ENCODE data around the gene PEX11G. TPM values are rescaled to one million over a fixed set of nuclear protein-coding genes. Genes with fewer than 3 reads are reported as not detected.

Gene PEX11G
- total RNA-seq, 1 experiment from 2014 or later, result 4.3 TPM

- no peaks in the 10 kb centered on the region for H3K36me3 Mint-ChIP-seq
- POLR2A ChIA-PET, result interaction anchor here (0.6 to 2.0 kb wide), 7 partner anchors 9 to 29 kb away, joined by 3 to 16 read pairs (median 4); partner anchors contain the start of gene PNPLA6
- CTCF ChIA-PET, result interaction anchor here (0.6 to 2.6 kb wide), 14 partner anchors 9 to 421 kb away, joined by 3 to 12 read pairs (median 6); partner anchors contain the start of genes PNPLA6 and TRAPPC5
- no peaks in the 10 kb centered on the region; the same call in 1 of the 2 replicates for H3K27me3 Mint-ChIP-seq (ENCODE audit: low read depth)
- H3K4me1 Mint-ChIP-seq, result peaks cover 9% of the 10 kb centered on the region; the same call in 1 of the 2 replicates
- DNase-seq (ENCODE audit: low spot score), result no peak
- TF ChIP-seq FOXK1 (CRISPR knock-in tag; IDR thresholded peaks at IDR 0.05) (no peak), ATF3 (CRISPR knock-in tag; conservative IDR thresholded peaks at IDR 0.05) (no peak), ETV6 (CRISPR knock-in tag; IDR thresholded peaks at IDR 0.05) (no peak), NR1H2 (CRISPR knock-in tag; IDR thresholded peaks at IDR 0.05) (no peak), ZNF263 (CRISPR knock-in tag; IDR thresholded peaks at IDR 0.05; ENCODE audit: low read depth) (no peak), CTCF (IDR thresholded peaks at IDR 0.05) (no peak), ZBTB43 (CRISPR knock-in tag; IDR thresholded peaks at IDR 0.05) (no peak), ERG (CRISPR knock-in tag; IDR thresholded peaks at IDR 0.05) (no peak), RORB (CRISPR knock-in tag; IDR thresholded peaks at IDR 0.05) (no peak), GRHL2 (CRISPR knock-in tag; IDR thresholded peaks at IDR 0.05; ENCODE audit: insufficient replicate concordance, severe bottlenecking) (no peak)
- TF ChIP-seq, protein P1, sequence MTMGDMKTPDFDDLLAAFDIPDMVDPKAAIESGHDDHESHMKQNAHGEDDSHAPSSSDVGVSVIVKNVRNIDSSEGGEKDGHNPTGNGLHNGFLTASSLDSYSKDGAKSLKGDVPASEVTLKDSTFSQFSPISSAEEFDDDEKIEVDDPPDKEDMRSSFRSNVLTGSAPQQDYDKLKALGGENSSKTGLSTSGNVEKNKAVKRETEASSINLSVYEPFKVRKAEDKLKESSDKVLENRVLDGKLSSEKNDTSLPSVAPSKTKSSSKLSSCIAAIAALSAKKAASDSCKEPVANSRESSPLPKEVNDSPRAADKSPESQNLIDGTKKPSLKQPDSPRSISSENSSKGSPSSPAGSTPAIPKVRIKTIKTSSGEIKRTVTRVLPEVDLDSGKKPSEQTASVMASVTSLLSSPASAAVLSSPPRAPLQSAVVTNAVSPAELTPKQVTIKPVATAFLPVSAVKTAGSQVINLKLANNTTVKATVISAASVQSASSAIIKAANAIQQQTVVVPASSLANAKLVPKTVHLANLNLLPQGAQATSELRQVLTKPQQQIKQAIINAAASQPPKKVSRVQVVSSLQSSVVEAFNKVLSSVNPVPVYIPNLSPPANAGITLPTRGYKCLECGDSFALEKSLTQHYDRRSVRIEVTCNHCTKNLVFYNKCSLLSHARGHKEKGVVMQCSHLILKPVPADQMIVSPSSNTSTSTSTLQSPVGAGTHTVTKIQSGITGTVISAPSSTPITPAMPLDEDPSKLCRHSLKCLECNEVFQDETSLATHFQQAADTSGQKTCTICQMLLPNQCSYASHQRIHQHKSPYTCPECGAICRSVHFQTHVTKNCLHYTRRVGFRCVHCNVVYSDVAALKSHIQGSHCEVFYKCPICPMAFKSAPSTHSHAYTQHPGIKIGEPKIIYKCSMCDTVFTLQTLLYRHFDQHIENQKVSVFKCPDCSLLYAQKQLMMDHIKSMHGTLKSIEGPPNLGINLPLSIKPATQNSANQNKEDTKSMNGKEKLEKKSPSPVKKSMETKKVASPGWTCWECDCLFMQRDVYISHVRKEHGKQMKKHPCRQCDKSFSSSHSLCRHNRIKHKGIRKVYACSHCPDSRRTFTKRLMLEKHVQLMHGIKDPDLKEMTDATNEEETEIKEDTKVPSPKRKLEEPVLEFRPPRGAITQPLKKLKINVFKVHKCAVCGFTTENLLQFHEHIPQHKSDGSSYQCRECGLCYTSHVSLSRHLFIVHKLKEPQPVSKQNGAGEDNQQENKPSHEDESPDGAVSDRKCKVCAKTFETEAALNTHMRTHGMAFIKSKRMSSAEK (CRISPR knock-in tag; IDR thresholded peaks at IDR 0.05; ENCODE audit: borderline replicate concordance), result no peak
- TF ChIP-seq, protein P2, sequence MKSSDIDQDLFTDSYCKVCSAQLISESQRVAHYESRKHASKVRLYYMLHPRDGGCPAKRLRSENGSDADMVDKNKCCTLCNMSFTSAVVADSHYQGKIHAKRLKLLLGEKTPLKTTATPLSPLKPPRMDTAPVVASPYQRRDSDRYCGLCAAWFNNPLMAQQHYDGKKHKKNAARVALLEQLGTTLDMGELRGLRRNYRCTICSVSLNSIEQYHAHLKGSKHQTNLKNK (CRISPR knock-in tag; IDR thresholded peaks at IDR 0.05), result no peak
- TF ChIP-seq, protein P3, sequence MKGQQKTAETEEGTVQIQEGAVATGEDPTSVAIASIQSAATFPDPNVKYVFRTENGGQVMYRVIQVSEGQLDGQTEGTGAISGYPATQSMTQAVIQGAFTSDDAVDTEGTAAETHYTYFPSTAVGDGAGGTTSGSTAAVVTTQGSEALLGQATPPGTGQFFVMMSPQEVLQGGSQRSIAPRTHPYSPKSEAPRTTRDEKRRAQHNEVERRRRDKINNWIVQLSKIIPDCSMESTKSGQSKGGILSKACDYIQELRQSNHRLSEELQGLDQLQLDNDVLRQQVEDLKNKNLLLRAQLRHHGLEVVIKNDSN (CRISPR knock-in tag; IDR thresholded peaks at IDR 0.05), result no peak
- peak overlapping the region; percentile 72 for H3K4me3 Mint-ChIP-seq
- no peak overlapping the region for H3K27ac Mint-ChIP-seq
- ATAC-seq, result no peak
- H3K9me3 Mint-ChIP-seq, result no peaks in the 10 kb centered on the region
Measured at GRCh38 chr19:7522923-7523667, 34.3 kb upstream of the PEX11G start.

Measured in WTC11 (cell line).